GM04503 (cell line): ENCODE data around the gene CSF2.

ENCODE experiments used
- DNase-seq: peaks from one replicate; pipeline ENCODE4 v3.0.0-alpha.2; 2012; ENCODE audit warnings: low read depth

Gene CSF2

GRCh38 chr5:132073231-132074013 is at the start of gene CSF2:
Gene CSF2 (plus strand): TSS chr5:132073789. CDS start chr5:132073824, 35 bp downstream.
- no peak for DNase-seq

GRCh38 chr5:132024117-132024435 is 49.5 kb upstream of the CSF2 start:
- no peak for DNase-seq

- DNase-seq, result no peak
These were observed 48.7 kb upstream of the CSF2 start for GRCh38 chr5:132024789-132025402.

GRCh38 chr5:132025403-132025971 is 48.1 kb upstream of the CSF2 start:
- no peak for DNase-seq

DNA sequence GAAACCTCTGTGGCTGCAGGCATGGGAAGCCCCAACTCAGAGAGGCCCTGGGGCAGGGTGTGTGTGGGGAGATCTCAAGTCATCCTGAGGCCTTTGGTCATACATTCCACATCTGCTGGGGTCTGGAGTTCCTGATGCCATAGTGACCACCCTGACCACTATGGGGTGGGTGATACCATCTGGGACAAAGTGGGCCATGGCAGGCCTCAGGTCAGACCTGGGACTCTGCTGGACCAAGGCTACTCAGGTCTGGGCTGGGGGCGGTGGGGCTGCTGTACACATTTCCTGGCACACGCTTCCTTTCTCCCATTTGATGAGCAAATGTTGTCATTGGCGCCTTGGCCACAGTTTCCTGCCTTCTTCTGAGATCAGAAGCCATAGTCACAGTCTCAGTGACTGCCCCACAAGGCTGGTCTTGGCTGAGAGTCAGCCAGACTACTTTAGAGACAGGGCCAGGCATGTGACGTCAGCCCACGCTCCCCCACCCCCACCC is 47.0 kb upstream of the CSF2 start:
- DNase-seq, result no peak

DNA sequence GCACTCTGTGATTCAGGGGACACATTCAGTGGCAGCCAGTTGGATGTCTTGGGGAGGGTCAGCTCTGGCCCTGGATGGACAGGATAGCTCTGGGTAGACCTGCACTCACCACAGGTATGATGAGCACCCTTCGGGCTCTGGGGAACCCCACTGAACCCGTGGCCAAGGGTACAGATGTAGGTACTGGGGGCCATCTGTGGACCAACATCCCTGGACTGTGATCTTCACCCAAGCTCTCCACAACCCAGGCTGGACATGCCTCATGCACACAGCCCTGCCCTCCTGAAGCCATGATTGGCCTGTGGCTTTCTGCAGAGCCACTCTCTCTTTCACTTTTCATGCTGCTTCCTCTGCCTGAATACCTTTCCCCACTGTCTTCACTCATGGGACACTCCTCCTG is 46.6 kb upstream of the CSF2 start:
- DNase-seq, result no peak

- no peak for DNase-seq
These were observed 43.8 kb upstream of the CSF2 start for GRCh38 chr5:132029609-132030330.

DNA sequence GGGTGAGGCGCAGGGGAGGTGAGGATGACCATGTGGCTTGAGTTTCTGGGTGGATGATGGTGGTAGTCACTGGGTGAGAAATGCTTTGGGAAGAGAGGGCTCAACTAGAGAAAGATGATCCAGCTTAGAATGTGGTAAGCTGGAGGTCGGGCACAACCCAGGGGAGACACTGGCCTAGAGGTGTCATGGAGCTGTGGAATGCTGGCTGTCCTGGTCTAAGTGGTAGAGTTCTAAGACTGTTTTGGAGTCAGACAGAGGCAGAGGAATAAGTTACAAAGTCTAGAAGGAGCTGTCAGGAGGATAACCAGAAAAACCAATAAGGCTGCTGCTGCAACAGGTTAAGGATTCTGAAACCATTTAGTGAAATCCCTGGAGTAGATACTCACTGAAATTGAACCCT is 43.0 kb upstream of the CSF2 start:
- DNase-seq, result no peak

- no peak for DNase-seq
These were observed 41.4 kb upstream of the CSF2 start for GRCh38 chr5:132032196-132032595.

- no peak for DNase-seq
These were observed 40.5 kb upstream of the CSF2 start for GRCh38 chr5:132033122-132033521.

- no peak for DNase-seq
These were observed 36.2 kb upstream of the CSF2 start for GRCh38 chr5:132037353-132037752.

DNA sequence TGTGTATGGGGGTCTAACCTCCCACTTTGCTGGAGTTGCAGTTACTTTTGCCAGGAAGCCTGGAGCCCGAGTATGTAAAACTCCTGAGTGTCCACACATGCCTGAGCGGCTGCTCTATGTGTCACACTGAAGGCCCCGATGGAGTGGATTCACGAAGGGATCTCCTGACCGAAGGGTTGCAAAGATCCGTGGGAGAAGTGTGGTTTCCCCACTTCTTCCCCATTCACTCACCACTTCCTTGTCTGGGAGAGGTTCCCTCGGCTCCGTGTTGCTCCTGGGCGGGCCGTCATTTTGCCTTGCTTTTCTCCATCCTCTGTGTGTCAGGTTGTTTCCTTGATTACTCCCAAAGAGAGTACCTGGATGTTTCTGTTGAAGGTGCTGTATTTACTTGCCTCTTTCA is 29.4 kb upstream of the CSF2 start:
- no peak for DNase-seq

GRCh38 chr5:132046880-132047299 is 26.7 kb upstream of the CSF2 start:
- DNase-seq, result no peak

DNA sequence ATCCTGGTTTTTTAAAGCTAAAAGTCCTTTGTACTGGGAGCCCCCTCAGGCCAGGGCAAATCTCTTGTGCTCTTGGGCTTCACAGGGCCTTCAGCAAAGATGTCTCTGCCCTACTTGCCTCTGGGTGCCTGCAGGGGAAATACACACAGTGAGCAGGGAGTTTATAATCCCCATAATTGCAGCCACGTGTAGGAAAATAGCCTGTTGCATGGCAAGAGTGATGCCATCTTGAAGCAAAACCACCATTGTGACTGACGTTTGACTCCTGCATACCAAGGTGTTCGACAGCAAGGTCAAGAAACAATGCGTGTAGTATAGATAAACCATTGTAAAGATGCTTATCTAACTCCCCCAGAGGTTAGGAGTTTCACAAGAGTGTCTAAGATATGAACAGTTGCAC is 24.5 kb upstream of the CSF2 start:
- no peak for DNase-seq

- DNase-seq, result no peak
These were observed 24.0 kb upstream of the CSF2 start for GRCh38 chr5:132049559-132049958.

DNA sequence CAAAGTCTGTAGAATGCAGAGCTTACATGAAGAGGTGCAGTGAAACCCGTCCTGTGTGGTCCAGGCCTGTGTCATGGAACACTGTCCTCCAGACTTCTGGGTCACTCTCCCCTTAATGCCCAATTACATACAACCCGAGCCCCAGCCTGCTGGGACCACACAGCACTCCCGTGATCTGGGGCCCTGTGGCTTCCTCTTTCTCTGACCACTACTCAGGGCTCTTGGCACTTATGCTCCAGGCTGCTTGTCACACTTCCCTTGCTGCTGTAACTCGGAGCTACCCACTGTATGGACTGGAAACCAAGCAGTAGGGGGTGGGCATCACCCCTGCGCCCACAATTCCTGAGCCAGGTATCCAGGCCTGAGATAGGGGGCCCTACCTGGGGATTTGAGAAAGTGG is 23.5 kb upstream of the CSF2 start:
- no peak for DNase-seq

DNA sequence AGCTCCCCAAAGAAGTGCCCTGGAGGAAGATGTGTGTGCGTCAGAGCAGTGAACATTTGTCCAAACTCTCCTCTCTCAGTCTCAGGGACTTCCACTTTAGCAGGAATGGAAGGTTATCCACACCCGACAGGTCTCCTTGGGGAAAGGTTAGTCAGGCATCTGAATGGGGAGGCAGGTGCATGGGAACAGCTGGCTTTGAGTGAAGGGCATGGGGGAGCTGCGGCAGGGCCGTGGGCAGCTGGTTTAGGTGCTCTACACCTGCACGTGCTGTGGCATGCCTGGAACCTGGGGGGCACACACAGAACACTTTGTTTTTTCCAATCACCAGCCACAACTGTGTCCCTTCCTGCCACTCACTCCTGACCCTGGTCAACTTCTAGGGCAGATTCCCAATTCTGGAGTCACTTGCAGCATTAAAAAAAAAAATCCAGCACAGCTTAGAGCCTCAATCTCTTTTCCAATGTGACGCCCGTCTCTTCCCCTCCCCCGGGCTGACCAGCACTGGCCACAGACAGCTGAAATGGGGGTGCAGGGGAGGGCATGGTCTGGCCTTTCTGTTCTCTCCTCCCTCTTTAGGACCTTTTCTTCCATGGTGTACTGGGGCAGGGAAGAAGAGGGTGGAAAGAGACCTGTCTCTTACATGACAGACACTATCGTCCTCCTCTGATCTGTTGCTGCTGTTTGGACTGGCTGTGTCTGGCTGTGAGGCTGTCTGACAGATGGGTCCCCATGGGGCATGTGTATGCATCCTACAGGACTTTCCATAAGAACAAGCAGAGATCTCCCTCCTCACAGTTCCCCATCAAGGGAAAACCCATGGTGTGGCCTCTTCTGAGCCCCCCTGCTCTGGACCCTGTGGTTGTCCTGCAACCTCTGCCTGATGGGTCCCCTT is 22.7 kb upstream of the CSF2 start:
- DNase-seq, result no peak

DNA sequence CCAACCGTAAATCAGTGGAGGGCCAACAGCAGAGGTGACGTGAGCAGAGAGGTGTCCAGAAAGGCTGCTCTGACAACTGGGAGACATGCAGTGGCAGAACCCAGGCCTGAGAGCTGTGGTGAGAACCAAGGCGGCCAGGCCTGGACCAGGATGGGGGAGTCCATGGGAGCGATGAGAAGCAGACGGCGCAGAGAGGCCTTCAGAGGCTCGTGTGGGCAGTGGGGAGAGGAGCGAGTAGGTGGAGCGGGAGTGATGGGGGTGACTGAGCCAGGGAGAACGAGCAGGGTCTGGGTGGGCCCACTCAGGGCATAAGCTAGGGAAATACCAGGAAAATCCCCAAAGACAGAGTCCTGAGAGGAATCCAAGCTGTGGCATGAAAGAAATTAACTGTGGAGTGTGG is 21.1 kb upstream of the CSF2 start:
- no peak for DNase-seq

GRCh38 chr5:132053483-132053882 is 20.1 kb upstream of the CSF2 start:
- DNase-seq, result no peak

GRCh38 chr5:132054031-132054696 is 19.4 kb upstream of the CSF2 start:
- DNase-seq, result no peak
